ENCODE measurements around the gene CAMP.

DNA sequence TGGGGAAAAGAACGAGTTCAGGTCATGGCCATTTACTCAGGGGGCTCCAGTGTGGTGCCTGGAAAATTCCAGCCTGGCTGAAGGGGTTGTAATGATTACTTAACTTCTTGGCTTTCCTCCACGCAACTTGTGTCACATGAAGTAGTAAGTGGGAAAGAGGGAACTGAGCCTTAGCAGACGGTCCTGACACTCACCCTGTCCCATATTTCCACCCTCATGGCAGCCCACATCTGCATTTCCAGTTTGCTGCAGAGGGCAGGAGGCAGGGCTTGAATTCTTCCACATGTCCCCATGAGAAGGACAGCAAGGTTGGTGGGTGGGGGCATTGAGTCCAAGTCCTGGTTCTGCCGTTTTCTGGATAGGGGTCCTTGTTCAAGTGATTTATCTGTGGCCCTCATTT, 7.8 kb upstream of the CAMP start:
- TF ChIP-seq EZH2phosphoT487 (IDR thresholded peaks at IDR 0.05; ENCODE audit: borderline replicate concordance, low read depth) = no peak
- no peak for TF ChIP-seq POLR2AphosphoS5 (IDR thresholded peaks at IDR 0.05; ENCODE audit: low read depth, low read length)
- no peak for TF ChIP-seq EP300 (IDR thresholded peaks at IDR 0.05; ENCODE audit: borderline replicate concordance in 1 of 2, low read depth in 1 of 2, low read length in 1 of 2)
- no peak for TF ChIP-seq ELF1 (IDR thresholded peaks at IDR 0.05)
- no peak for TF ChIP-seq CHD2 (IDR thresholded peaks at IDR 0.05; ENCODE audit: low read length, partially characterized antibody)
- TF ChIP-seq, protein P1, sequence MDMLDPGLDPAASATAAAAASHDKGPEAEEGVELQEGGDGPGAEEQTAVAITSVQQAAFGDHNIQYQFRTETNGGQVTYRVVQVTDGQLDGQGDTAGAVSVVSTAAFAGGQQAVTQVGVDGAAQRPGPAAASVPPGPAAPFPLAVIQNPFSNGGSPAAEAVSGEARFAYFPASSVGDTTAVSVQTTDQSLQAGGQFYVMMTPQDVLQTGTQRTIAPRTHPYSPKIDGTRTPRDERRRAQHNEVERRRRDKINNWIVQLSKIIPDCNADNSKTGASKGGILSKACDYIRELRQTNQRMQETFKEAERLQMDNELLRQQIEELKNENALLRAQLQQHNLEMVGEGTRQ (IDR thresholded peaks at IDR 0.05; ENCODE audit: borderline replicate concordance, low read depth, low read length) = no peak
- TF ChIP-seq, protein P2, sequence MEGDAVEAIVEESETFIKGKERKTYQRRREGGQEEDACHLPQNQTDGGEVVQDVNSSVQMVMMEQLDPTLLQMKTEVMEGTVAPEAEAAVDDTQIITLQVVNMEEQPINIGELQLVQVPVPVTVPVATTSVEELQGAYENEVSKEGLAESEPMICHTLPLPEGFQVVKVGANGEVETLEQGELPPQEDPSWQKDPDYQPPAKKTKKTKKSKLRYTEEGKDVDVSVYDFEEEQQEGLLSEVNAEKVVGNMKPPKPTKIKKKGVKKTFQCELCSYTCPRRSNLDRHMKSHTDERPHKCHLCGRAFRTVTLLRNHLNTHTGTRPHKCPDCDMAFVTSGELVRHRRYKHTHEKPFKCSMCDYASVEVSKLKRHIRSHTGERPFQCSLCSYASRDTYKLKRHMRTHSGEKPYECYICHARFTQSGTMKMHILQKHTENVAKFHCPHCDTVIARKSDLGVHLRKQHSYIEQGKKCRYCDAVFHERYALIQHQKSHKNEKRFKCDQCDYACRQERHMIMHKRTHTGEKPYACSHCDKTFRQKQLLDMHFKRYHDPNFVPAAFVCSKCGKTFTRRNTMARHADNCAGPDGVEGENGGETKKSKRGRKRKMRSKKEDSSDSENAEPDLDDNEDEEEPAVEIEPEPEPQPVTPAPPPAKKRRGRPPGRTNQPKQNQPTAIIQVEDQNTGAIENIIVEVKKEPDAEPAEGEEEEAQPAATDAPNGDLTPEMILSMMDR (IDR thresholded peaks at IDR 0.05) = no peak
- TF ChIP-seq MXI1 (IDR thresholded peaks at IDR 0.05; ENCODE audit: low read depth, low read length) = no peak
- no peak for TF ChIP-seq RAD21 (IDR thresholded peaks at IDR 0.05; ENCODE audit: low read length)
- no peak for TF ChIP-seq JUND (IDR thresholded peaks at IDR 0.05)
- TF ChIP-seq YY1 (IDR thresholded peaks at IDR 0.05; ENCODE audit: low read depth) = no peak
- TF ChIP-seq RFX5 (IDR thresholded peaks at IDR 0.05; ENCODE audit: low read length) = no peak
- no peak for TF ChIP-seq RXRA (IDR thresholded peaks at IDR 0.05; ENCODE audit: borderline replicate concordance, low read depth)

Measured in SK-N-SH (cell line).